GM10248 (cell line): ENCODE results near the gene MBLAC1.

Source experiments
- CTCF ChIA-PET: fragments of 300-600 bp; sonication (Branson Sonifier 250); formaldehyde crosslinking; extraction: SDS; loops from one replicate; lab custom pipeline; 2021; ENCODE audit warnings: antibody characterized with exemption; lab: Yijun Ruan, JAX
- POLR2A ChIA-PET: fragments of 350-650 bp; sonication (Branson Sonifier 250); formaldehyde crosslinking; extraction: SDS; loops from one replicate; lab custom pipeline; 2020; ENCODE audit warnings: antibody characterized with exemption; lab: Yijun Ruan, JAX
- DNase-seq: peaks from one replicate; pipeline ENCODE4 v3.0.0; 2012; ENCODE audit errors: extremely low spot score
- CTCF ChIP-seq: IDR thresholded peaks from 2 replicates; pipeline ENCODE4 v1.5.1; 2012; ENCODE audit warnings: mild to moderate bottlenecking, low read depth; ENCODE audit errors: extremely low read depth, missing control alignments, control extremely low read depth

Gene MBLAC1

DNA sequence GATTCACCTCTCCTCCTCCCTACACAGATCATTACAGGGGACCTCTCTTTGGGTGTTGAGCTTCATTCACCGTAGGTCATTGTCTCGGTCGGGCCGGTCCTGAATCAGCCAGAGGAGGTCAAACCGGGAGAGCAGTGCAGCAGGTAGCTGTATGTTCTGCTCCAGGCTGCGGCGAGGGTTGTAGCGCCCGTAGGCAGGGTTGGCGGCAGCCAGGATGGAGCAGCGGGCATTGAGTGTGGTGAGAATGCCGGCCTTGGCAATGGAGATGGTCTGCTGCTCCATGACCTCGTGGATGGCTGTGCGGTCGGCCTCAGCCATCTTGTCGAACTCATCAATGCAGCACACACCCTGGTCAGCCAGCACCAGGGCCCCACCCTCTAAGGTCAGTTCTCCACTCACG lies 31.1 kb upstream of the MBLAC1 start:
- no peak for DNase-seq
- ChIA-PET POLR2A (interaction anchor here (1.5 kb wide), 1 partner anchor 13 kb away, joined by 4 read pairs; no protein-coding TSS in a partner anchor), CTCF (interaction anchor here (1.2 to 1.4 kb wide), 2 partner anchors 13 to 37 kb away, joined by 3 to 6 read pairs; no protein-coding TSS in a partner anchor)
- TF ChIP-seq CTCF = no peak

- no peak for DNase-seq
- ChIA-PET POLR2A (no interaction called here), CTCF (interaction anchor here (2.1 kb wide), 1 partner anchor 17 kb away, joined by 14 read pairs; no protein-coding TSS in a partner anchor)
- TF ChIP-seq CTCF = no peak
Measured at GRCh38 chr7:100098913-100099312, 27.9 kb upstream of the MBLAC1 start.

GRCh38 chr7:100099452-100099851 lies 27.3 kb upstream of the MBLAC1 start:
- no peak for DNase-seq
- TF ChIP-seq CTCF = no peak
- ChIA-PET POLR2A (interaction anchor here (1.7 kb wide), 1 partner anchor 330 kb away, joined by 4 read pairs; the partner anchor contains the start of gene ZCWPW1), CTCF (interaction anchor here (2.1 kb wide), 1 partner anchor 17 kb away, joined by 14 read pairs; no protein-coding TSS in a partner anchor)

- DNase-seq = peak; percentile 94
- ChIA-PET POLR2A (interaction anchor here (0.6 to 1.7 kb wide), 5 partner anchors 8 to 328 kb away, joined by 3 to 5 read pairs (median 4); partner anchors contain the start of genes MBLAC1 and ZCWPW1), CTCF (interaction anchor here (0.7 to 2.6 kb wide), 10 partner anchors 13 to 117 kb away, joined by 3 to 16 read pairs (median 4); partner anchors contain the start of genes COPS6 and ZKSCAN1)
- TF ChIP-seq CTCF = no peak
Measured at GRCh38 chr7:100100420-100101015, 26.2 kb upstream of the MBLAC1 start.

DNA sequence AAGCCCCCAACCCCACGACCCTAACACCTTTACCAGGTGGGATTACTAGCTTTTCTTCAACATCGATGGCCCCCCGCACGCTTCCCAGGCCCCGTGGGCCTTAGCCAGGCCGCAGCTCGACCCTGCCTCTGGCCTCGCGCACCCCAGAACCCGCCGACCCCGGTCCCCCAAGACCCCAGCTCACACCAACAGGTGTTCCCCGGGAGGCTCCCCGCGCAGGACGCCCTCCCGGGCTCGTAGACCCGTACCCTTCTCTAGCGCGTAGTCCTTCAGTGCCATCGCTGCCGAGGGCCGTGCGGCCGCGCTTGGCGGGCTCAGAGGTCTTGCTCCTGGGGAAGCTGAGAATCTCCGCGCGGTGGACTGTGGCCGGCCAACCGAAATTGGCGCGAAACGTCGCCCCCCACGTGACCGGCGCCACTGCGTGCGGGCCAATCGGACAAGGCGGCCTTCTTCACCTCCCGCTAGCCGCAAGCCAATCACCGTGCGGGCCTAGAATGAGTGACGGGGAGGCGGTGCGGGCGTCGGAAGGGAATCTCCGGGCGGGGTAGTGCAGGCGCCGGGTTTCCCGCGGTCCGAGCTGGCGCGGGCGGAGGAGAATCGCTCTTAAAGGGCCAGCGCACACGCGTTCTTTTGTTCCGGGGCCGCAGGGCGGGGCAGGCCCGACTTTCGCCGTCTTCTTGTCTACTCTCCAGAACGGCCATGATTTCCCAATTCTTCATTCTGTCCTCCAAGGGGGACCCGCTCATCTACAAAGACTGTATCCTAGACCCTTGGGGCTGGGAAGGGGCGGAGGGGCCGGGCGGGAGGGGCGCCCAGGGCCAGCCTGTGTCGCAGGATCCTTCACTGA lies 25.5 kb upstream of the MBLAC1 start, which contains the start of the genes AP4M1 and MCM7:
Gene AP4M1, plus strand, starts transcription at position 628 of the 847 bp plus-strand sequence. Its CDS starts 72 bp downstream, at position 700.
Gene MCM7, minus strand, starts transcription at position 382 of the 847 bp plus-strand sequence. Its CDS starts 103 bp downstream, at position 279.
- no peak for TF ChIP-seq CTCF
- peak; percentile 99 for DNase-seq
- POLR2A ChIA-PET = interaction anchor here (0.6 to 1.8 kb wide), 9 partner anchors 9 to 328 kb away, joined by 3 to 7 read pairs (median 4); partner anchors contain the start of genes MBLAC1, TRAPPC14 and ZCWPW1
- CTCF ChIA-PET = interaction anchor here (1.2 to 2.6 kb wide), 10 partner anchors 11 to 116 kb away, joined by 4 to 16 read pairs (median 6); partner anchors contain the start of genes COPS6 and ZKSCAN1
